NCI-H2196 (cell line): ENCODE results near the gene IFI35.
"Not testable (repeated sequence)": the region's sequence is repeated elsewhere in the genome, so short reads cannot be mapped to it uniquely, and the experiment has no call there.

ENCODE experiments used
- DNase-seq: peaks from one replicate; lab custom pipeline; 2025; ENCODE audit not compliant: unreplicated experiment; lab: John Stamatoyannopoulos, UW

Gene IFI35

GRCh38 chr17:43006639-43007551 is at the start of gene IFI35:
Gene IFI35 (plus strand): TSS chr17:43006784. CDS start chr17:43006948, 164 bp downstream.
- peak; percentile 60 for DNase-seq

DNA sequence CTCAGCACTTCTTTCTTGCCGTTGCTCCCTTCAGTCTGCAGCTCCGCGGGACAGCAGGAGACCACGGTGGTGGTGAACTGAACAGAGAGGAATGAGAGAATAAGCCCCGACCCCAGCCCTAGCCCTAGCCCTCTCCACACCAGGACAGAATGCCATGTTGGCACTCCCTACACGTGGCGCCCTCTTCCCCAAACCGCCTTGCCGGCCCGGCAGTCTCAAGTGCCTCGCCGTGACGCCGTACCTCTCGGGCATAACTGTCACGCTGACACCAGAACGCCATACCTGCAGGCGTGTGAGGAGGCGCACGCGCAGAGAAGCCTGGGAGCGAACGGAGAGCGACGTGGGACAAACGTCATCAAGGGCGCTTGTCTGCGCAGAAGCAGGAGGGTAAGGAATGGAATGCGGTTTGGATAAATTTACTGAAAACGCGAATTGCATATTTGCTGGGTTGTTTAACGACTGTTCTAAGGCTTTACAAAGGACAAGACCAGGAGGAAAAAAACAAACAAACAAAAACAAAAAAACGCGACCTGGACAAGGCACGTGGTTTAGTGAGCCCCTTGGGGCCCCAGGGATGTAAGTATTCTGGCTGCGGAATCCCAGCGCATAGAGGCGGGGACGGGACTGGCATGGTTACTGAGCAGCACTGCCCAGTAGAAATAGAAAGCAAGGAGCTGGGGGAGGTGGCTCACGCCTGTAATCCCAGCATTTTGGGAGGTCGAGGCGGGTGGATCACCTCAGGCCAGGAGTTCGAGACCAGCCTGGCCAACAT is 42.2 kb upstream of the IFI35 start, which contains the start of gene AARSD1:
TSS of gene AARSD1 (minus strand) at position 294 of the 772 bp plus-strand sequence. CDS start at position 280, 14 bp downstream.
- peak; percentile 76 for DNase-seq

DNA sequence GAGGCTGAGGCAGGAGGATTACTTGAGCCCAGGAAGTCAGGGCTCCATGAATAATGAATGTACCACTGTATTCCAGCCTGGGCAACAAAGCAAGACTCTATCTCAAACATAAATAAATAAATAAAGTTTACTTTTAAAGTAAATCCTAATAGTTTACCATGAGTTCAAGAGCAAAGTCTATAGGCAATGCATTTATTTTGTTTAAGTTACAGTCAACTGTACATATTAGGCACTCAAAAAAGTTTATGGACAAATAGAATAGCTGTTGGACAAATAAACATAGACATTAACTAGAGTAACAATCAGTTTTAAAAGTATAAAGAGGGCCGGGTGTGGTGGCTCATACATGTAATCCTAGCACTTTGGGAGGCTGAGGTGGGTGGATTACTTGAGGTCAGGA is 38.7 kb upstream of the IFI35 start:
- DNase-seq = no peak

DNA sequence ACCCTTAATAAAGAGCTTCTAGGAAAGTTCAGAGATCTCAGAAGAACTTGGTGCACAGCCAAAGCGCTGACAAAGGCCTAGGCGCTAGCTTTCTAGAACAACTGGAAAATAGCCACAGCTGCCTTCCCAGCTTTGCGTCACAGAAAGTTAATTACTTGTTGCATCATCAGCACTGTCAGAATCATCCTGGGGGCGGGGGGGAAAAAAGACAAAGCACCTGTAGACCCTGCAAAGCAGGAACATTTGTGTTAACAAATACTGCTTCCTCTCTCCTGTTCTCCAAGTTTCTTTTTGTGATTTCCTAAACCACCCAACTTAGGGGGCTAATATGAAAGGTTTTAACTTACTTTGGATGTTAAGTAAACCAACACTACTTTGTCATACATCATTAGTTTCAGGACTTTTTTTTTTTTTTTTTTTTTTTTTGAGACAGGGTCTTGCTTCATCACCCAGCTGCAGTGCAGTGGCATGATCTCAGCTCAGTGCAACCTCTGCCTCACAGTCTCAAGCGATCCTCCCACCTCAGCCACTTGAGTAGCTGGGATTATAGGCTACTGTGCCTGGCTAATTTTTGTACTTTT is 37.5 kb upstream of the IFI35 start:
- DNase-seq = peak; percentile 9

DNA sequence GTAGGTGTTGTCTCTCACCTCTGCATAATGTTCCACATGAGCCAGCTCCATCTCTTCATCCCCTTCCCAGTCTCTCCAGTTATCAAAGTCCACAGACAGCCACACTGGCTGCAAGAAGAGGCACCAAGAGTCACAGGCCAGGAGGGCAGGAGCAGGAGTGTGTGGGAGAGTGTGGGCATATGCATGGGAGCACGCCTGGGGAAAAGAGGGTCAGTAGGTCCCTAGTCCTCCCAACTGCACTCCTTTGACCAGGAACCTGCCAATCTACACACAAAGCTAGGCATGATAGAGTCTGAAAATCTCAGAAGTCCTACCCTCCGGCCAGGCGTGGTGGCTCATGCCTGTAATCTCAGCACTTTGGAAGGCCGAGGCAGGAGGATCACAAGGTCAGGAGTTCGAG is 35.0 kb upstream of the IFI35 start:
- DNase-seq = no peak

GRCh38 chr17:42973323-42973722 is 33.3 kb upstream of the IFI35 start:
- DNase-seq = not testable (repeated sequence)

DNA sequence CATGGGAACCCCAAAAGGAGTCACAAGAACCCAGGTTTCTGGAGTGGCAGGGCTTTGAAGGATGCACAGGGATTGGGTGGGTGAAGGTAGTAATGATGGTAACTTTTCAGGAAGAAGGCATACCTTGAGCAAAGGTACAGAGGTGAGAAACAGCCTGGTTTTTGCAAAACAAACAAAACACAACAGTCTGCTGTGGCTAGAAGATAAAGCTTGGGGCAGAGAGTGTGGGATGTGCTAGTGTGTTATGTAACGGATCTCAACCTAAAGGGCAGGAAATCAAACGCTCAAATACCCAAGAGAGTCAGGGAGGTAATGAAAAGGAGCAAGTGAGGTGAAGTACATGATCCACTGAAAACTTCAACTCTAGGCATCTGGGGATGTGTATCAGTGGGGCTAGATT is 31.3 kb upstream of the IFI35 start:
- no peak for DNase-seq

- not testable (repeated sequence) for DNase-seq
Observed at GRCh38 chr17:42975701-42976100, 30.9 kb upstream of the IFI35 start.

- peak; percentile 29 for DNase-seq
Observed at GRCh38 chr17:42979511-42980273, 26.9 kb upstream of the IFI35 start, which contains the start of gene PTGES3L. Gene PTGES3L (minus strand): TSS chr17:42980080. CDS start chr17:42980053, 27 bp downstream.

- peak; percentile 84 for DNase-seq
Observed at GRCh38 chr17:42980274-42980765, 26.3 kb upstream of the IFI35 start, which contains the start of gene RUNDC1. Gene RUNDC1 (plus strand): TSS chr17:42980565. CDS start chr17:42980577, 12 bp downstream.

DNA sequence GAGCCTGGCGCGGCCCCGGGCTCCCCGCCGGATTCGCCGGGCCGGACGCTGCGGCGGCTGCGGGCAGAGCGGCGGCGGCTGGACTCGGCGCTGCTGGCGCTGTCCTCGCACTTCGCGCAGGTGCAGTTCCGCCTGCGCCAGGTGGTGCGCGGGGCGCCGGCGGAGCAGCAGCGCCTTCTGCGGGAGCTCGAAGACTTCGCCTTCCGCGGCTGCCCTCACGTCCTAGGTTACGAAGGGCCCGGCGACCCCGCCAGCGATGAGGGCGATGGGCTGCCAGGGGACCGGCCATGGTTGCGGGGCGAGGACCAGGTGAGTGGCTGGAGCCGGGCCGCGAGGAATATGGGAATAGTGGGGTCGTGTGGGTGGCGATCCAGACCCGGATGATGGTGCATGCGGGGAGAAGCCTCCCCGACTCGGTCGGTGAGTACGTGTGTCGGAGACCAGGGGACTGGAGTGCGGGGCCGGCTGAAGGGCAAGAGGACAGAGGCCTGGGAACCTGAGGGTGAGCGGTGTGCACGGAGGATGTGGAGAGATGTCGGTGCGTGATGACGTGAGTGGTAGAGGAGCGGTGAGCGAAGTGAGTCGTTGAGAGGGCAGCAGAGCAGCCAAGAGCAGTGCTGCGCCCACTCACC is 25.7 kb upstream of the IFI35 start:
- DNase-seq = peak; percentile 10

DNA sequence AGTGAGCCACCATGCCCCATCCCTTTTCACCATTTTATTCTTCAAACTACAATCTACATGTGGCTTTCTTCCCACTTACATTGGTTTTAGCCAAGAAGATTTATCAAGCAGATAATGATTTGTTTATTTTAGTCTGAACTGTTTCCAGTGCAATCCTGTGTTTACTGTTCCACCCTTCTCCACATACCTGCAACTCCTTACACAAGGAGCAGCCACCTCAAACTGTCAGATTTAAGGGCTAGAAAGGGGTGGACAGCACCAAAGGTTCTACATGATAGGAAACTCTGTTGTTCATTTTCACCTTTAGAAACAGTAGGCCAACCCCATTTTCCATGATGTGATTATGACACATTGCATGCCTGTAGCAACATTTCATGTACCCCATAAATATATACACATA is 24.3 kb upstream of the IFI35 start:
- DNase-seq = no peak

- DNase-seq = no peak
Observed at GRCh38 chr17:42985225-42985624, 21.4 kb upstream of the IFI35 start.

GRCh38 chr17:42989141-42989540 is 17.4 kb upstream of the IFI35 start:
- DNase-seq = no peak

DNA sequence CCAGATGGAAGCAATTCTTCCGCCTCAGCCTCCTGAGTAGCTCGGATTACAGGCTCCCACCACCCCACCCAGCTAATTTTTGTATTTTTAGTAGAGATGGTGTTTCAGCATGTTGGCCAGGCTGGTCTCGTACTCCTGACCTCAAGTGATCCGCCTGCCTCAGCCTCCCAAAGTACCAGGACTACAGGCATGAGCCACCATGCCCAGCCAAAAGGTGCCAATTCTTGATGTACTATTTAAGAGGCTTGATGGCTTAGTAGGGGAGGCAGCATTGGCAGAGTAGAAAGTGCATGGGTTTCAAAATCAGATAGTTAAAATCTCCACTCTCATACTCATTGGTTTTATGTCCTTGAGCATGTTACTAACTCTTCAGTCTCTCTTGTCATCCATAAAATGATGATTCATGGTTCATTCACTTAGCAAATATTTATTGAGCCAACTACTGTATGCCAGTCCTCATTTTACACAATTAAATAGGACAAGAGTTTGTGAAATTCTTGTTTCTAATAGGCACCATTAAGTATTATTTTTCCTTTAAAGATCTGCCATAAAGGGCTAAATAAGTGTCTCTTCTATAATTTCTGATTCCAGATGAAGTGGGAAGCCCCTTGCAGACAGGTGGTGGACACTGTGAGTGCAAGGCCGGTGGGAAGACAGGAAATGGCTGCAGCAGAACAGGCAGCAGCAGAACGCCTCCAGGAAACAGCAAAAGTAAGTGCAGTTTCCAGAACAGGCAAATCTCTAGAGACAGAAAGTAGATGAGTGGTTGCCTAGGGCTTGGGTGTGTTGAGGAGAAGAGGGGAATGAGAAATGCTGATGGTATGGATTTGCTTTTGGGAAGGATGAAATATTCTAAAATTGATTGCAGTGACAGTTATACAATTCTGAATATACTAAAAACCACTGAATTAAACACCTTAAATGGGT is 16.6 kb upstream of the IFI35 start:
- no peak for DNase-seq

DNA sequence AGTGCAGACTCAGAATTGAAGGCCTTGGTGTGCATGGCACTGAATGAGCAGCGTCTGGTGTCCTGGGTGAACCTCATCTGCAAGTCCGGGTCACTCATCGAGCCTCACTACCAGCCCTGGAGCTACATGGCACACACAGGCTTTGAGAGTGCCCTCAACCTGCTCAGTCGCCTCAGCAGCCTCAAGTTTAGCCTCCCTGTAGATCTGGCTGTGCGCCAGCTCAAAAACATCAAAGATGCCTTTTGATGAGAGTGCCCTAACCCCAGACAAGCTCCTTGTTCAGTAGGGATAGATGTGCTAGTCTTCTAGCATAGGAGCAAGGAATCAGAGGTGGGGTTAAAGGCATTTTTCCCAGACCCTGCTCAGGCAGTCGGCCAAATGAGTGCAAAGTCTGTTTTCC is 15.1 kb upstream of the IFI35 start:
- no peak for DNase-seq

DNA sequence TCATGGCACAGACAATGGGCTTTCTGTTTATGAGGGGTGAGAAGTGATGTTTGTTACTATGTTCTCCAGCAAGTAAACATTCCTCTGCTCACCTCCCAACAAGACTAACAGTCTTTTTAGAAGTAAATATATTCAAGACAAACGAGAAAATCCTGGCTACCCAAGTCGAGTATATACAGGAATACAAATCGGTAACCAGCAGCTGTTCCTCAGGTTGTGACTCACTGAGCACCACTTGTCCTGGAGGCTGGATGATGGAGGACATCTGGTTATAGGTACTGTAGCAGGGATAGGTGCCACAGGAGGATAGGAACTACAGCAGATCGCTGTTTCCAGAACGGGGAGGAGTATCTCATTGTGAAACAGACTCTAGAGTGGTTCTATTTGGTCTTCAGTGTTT is 13.7 kb upstream of the IFI35 start:
- no peak for DNase-seq

GRCh38 chr17:42993913-42994312 is 12.7 kb upstream of the IFI35 start:
- DNase-seq = not testable (repeated sequence)
